GM19043 (cell line): Measurements from ENCODE around the gene RTN4.
"Not testable (repeated sequence)": the region's sequence is repeated elsewhere in the genome, so short reads cannot be mapped to it uniquely, and the experiment has no call there.

ENCODE experiments used
- ATAC-seq: cut with Tn5 transposase; IDR thresholded peaks from one replicate; pipeline ENCODE4 v1.9.1; 2021; ENCODE audit warnings: low read depth; ENCODE audit not compliant: unreplicated experiment

Gene RTN4, protein sequence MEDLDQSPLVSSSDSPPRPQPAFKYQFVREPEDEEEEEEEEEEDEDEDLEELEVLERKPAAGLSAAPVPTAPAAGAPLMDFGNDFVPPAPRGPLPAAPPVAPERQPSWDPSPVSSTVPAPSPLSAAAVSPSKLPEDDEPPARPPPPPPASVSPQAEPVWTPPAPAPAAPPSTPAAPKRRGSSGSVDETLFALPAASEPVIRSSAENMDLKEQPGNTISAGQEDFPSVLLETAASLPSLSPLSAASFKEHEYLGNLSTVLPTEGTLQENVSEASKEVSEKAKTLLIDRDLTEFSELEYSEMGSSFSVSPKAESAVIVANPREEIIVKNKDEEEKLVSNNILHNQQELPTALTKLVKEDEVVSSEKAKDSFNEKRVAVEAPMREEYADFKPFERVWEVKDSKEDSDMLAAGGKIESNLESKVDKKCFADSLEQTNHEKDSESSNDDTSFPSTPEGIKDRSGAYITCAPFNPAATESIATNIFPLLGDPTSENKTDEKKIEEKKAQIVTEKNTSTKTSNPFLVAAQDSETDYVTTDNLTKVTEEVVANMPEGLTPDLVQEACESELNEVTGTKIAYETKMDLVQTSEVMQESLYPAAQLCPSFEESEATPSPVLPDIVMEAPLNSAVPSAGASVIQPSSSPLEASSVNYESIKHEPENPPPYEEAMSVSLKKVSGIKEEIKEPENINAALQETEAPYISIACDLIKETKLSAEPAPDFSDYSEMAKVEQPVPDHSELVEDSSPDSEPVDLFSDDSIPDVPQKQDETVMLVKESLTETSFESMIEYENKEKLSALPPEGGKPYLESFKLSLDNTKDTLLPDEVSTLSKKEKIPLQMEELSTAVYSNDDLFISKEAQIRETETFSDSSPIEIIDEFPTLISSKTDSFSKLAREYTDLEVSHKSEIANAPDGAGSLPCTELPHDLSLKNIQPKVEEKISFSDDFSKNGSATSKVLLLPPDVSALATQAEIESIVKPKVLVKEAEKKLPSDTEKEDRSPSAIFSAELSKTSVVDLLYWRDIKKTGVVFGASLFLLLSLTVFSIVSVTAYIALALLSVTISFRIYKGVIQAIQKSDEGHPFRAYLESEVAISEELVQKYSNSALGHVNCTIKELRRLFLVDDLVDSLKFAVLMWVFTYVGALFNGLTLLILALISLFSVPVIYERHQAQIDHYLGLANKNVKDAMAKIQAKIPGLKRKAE

DNA sequence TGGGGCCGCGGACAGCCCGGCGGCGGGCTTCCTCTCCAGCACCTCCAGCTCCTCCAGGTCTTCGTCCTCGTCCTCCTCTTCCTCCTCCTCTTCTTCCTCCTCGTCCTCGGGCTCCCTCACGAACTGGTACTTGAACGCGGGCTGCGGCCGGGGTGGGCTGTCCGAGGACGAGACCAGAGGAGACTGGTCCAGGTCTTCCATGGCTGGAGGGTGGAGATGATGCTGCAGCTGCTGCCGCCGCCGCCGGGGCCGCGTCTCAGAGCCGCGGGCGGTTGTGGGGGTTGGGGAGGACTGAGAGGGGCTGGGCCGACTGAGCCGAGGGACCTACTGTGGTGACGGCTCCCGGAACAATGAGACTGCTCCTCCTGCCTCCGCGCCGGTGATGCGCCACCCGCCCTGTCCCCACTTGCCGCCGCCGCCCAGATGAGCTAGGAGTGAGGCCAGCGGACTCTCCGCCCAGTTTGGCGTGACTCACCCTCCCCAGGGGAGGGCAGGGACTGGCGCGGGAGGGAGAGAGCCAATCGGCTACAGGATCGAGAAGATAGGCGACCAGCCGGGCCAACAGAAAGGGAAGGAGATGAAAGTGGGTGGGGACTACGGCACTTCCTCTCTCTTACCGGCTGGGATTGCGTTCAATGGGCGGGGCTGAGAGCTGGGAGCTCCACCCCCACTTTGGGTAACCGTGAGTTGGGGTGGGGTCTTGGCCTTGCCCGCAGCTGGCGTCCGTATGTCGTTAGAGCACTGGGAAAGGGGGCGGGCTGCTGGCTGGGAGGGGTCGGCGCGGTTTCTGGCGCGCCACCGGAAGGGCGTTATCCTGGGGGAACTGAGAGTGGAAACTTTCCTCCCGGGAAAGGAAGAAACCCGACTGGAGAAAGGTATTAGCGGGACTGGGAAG lies at the start of gene RTN4:
RTN4 (minus strand) TSS at position 352 of the 895 bp plus-strand sequence; CDS start at position 201, 151 bp downstream.
- peak; percentile 75 for ATAC-seq

DNA sequence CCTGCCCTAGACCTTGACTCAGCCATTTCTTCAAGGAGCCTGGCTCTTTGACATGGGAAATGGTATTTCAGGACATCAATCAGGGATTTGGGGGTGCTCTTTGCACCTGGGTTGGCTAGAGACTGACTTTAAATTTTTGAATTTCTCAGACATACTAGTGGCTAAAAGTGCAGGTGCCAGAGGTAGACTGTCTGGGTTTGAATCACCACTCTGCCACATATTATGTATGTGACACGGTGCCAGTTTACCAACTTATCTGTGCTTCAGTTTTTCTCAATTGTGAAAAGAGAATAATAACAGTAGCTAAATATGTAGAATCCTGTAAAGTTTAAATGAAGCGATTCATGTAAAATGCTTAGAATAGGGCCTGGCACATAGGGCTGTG lies 49.2 kb upstream of the RTN4 start:
- no peak for ATAC-seq

DNA sequence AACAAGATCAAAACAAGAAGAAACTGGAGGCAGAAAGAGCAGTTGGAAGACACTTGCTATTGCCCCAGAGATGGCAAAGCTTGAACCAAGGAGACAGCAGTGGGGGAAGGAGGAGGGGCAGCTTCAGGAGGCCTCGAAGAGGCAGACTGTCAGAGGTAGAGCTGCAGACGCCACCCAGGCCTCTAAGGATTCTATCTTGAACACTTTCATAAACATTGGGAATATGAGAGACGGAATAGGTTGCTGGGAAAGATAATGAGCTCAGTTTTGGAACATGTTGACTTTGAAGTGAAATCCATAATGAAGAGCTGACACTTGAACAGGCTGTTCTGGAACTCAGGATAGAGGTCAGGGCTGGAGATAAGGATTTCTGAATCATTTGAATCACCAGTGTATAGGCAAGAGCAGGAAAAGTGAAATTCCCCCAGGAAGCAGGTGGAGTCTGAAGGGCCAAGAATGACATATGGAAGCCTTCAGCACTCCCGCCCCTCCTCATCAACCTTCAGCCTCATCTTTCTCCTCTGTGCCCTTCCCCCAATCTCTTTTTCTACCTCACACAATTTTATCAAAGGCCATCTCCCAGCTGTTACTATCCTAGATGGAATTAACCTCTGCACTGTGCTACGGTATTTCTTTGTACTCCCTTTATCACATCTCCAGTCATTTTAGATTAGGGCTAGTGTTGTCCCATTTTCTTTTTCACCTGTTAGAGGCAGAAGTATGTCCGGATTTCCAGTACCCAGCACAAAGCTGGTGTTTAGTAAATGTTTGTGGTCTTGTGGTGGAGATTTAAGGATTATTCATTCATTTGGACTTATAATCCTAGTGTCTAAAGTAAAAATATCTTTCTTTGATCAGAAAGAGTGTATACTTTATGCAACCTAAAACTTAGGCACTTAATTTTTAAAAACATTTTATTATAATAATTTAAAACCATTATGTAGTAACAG lies 47.5 kb upstream of the RTN4 start:
- ATAC-seq: no peak

DNA sequence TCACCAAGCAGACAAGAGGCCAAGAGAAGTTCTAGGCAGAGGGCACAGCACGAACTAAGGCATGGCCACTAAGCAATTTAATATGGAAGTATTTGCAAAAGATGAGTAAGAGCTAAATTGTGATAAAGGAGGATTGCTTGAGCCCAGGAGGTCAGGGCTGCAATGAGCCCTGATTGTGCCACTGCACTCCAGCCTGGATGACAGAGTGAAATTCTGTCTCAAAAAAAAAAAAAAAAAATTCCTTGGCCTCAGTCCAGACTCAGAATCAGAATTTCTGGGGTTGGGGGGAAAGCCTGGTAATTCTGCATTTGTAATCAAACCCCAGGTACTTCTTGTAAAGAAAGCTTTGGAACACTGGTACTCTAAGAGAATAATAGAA lies 46.8 kb upstream of the RTN4 start:
- no peak for ATAC-seq

DNA sequence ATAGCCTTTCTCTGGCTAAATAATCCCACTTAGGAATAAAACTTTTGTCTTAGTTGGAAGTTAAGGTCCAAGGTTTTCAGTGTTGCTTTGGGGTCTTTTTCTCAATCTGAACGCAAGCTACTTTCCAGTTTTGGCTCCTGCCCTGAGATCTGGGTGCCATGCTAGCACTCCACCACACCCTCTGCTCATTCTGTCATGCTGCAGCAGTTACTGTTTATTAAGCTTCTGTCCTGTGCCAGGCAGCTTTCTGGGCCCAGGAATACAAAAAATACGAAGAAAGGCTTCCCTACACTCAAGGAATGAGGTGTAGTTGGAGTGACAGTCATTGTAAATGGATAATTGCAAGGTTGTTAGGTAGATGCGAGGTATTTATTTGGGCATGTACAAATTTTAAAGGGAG lies 46.3 kb upstream of the RTN4 start:
- ATAC-seq: no peak

DNA sequence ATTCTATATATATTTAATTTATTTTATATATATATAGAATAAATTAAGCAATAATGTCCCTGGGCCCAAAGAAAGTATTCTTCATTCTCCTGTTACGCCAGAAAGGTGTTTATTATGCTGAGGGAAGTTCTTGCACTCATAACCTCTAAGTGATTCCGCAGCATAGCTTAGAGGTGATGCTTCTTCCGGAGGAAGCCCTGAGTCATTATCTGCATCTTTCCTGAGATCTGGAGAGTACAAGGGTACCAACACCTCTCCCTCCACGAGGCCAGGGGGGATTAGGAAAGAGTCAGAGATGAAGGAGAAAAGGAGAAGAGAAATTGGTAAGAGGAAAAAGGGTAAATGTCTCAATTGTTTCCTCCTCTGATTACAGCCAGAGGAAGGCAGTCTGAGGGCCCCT lies 43.1 kb upstream of the RTN4 start:
- ATAC-seq: no peak

DNA sequence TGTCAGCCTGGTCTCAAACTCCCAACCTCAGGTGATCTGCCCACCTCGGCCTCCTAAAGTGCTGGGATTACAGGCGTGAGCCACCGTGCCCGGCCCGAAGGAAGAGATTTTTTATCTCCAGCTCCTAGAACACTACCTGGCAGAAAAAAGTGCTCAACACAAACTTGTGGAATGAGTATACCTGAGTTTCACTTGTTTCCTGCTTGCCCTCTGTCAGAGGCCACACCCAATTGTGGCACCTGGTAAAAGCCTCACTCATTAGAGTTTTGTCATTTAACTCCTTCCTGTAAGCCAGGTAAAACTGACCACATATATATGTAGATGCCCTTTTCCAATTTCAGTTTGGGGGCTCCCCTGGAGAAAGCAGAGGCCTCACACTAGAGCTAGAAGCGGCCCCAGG lies 42.2 kb upstream of the RTN4 start:
- no peak for ATAC-seq

DNA sequence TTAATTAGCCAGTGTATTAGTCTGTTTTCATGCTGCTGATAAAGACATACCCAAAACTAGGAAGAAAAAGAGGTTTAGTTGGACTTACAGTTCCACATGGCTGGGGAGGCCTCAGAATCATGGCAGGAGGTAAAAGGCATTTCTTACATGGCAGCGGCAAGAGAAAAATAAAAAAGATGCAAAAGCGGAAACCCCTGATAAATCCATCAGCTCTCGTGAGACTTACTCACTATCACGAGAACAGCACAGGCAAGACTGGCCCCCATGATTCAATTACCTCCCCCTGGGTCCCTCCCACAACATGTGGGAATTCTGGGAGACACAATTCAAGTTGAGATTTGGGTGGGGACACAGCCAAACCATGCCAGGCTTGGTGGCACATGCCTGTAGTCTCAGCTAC lies 41.4 kb upstream of the RTN4 start:
- not testable (repeated sequence) for ATAC-seq

DNA sequence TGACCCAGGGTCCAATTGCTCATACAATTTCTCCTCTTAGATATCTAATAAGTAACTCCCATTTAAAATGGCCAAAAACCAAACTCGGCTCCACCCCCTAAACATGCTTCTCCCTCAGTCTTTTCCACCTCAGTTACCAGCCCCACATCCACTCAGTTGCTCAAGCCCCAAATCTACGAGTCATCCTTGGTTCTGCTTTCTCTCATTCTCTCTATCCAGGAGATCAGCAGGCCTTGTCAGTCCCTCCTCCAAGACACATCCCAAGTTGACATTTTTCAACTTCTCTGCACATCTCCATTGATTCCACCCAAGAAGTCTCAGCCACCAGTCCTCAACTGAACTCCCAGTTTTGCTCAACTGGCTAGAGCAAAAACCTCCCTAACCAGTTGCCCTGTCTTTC lies 40.5 kb upstream of the RTN4 start:
- no peak for ATAC-seq

DNA sequence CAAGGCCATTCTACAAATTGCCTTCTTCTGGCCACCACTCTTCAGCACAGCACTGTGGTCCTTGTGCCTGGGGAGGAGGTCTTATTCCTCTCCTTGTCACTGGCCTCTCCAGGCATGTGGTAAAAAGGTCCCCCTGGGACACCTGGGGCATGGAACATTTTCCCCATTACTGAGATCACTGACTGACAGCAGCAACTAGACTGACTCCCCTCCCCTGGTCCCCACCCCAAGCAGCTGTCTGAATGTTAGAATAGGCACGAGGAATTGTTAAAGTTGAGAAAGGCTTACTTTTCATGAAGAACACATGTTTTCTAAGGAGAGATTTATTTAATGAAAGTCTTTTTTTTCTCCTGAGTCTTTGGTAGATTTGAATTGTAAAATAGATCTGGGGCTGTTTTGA lies 39.5 kb upstream of the RTN4 start:
- no peak for ATAC-seq

DNA sequence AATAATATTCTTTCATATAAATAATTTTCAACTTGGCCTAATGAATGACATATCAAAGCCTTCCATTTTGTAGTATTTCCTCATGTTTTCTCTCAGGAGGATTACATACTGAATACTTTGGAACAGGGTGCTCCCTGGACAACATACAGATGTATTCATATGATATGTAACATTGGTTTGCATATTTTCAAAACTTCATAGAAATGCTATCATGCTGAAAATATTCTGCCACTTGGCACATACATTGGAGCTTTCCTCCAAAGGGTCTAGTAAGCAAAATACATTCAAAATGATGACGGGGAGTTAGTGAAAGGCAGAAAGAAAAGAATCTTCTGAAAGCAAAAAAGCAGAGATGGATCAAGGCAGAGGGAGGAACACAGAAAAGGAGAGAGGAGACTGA lies 38.1 kb upstream of the RTN4 start:
- no peak for ATAC-seq

DNA sequence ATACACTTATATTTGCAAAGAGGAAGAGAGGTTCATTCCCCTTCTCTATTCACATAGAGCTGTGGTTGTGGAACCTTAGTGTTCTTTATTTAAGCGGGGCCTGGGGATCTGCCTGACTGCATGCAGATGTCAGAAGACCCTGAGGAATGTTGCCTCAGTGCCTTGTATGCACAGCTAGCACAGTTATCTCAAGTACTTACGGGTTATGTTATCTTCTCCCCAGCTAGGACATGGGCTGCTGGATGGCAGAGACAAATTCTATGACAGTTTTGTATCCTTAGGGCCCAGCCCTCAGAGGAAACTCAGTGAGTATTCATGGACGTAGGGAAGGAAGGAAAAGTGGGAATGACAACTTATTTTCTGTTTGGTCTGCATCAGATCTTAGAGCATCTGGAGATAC lies 37.7 kb upstream of the RTN4 start:
- ATAC-seq: no peak

DNA sequence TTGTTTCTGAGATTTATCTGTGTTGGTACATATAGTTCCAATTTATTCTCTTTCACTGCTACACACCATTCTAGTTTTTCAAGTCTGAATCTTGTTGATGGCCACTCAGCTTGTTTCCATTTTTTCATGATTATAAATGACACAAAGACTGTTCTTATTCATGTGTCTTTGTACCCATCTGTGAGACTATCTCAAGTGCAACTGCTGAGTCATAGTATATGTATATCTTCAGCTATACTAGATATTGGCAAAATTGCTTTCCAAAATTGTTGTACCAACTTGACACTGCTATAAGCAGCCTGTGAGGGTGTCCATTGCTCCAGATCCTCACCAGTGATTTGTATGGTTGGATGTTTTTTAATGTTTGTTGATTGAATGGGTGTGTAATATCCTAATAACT lies 37.2 kb upstream of the RTN4 start:
- no peak for ATAC-seq

DNA sequence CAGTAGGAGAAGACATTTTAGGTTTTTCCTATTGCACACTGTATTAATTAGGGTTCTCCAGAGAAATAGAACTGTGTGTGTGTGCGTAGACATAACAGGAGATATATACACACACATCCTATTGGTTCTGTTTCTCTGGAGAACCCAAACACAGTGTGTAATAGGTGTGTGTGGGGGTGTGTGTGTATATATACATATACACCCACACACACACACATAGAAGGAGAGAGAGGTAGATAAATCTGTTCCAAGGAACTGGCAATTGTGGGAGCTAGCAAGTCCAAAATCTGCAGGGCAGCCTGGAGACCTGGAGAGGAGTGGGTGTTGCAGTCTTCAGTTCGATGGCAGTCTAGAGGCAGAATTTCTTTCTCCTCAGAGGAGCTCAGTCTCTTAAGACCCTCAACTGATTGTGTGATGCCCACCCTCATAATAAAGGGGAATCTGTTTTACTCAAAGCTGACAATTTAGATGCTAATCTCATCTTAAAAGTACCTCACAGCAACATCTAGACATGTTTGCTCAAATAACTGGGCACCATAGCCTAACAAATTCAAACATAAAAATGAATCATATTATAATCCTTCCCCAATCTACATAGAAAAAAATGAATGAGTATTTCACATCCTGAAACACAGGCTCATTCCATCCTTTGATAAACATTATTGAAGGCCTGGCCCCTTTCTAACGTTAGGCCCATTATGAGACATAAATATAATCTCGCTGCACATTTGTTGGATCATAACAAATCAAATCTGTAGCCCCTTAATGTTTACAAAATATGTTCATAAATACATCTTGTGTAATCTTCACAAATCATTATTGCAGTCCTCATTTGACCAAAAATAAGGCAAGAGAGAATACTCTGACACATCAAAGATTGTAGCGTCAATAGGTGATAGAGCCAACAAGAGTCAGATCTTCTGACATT lies 35.1 kb upstream of the RTN4 start:
- no peak for ATAC-seq

DNA sequence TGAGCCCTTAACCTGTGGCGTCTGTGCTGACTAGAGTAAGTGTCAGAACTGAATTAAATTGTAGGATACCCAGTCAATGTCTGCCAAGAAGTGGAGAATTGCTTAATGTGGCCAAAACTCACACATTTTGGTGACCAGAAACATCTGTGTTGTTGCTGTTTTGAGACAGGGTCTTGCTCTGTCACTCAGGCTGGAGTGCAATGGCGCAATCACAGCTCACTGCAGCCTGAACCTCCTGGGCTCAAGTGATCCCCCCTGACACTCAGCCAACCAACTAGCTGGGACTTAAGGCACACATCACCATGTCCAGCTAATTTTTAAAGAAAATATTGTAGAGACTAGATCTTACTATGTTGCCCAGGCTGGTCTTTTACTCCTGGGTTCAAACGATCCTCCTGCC lies 34.4 kb upstream of the RTN4 start:
- ATAC-seq: no peak

DNA sequence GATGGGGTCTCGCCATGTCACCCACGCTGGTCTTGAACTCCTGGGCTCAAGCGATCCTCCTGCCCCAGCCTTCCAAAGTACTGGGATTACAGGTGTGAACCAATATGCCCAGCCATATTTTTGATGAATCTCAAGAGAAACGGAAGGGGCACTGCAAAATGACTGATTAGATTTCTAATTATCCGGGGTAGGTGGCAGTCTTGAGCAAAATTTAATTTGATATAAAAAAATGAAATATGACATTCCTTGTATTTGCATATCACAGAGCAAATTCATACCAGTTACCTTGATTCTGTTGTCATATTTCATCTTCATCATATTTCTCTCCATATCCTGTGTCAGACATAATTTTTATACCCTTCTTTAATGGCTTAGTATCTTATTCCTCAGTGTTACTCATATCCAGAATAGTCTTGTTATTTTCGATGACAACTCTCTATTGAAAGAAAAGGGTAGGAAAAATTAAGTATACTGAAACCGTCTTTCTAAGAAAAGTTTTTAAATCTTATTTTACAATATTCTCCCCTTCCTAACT lies 30.0 kb upstream of the RTN4 start:
- no peak for ATAC-seq

DNA sequence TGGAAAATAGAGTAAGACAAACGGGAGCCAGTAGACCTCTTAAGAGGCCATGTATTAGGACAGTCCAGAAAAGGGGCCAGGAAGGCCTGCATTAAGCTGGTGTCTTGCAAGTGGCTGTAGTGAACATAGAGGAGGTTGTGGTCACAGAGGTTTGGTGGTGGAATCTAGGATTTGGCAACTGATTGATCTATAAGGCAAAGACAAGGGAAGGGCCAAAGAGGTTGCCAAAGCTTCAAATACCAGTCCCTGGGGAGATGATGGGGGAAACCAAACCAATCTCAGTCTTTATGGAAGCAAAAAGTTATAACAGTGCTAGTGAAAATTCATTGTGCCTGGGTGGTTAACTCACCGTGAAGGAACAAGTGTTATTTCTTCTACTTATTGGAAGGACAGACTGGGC lies 28.7 kb upstream of the RTN4 start:
- no peak for ATAC-seq

DNA sequence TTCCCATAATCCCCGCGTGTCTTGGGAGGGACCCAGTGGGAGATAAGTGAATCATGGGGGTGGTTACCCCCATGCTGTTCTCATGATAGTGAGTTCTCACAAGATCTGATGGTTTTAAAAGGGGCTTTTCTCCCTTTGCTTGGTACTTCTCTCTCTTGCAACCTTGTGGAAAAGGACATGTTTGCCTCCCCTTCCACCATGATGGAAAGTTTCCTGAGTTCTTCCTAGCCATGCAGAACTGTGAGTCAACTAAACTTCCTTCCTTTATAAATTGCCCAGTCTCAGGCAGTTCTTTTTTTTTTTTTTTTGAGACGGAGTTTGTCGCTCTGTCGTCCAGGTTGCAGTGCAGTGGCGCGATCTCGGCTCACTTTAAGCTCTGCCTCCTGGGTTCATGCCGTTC lies 26.5 kb upstream of the RTN4 start:
- no peak for ATAC-seq
